Measurements from ENCODE around the gene CENPF. TPM values are rescaled to one million over a fixed set of nuclear protein-coding genes. Genes with fewer than 3 reads are reported as not detected.
A peak's percentile ranks its signal among the peaks of the same experiment; 100 is the strongest.

The CENPF gene
- total RNA-seq, 1 donor from 2014 or later = 191 TPM

- H3K27ac Mint-ChIP-seq (ENCODE audit: unreplicated experiment) = no peak overlapping the region
- no peaks in the 10 kb centered on the region for H3K9me3 Mint-ChIP-seq
- H3K4me1 Mint-ChIP-seq = no peaks in the 10 kb centered on the region
- H3K36me3 Mint-ChIP-seq (ENCODE audit: low read depth) = peaks cover 53% of the 10 kb centered on the region
- H3K4me3 Mint-ChIP-seq = no peak overlapping the region
- no peak for TF ChIP-seq CTCF (conservative IDR thresholded peaks at IDR 0.05)
- no peaks in the 10 kb centered on the region for H3K27me3 Mint-ChIP-seq (ENCODE audit: low read depth)
- no peak for DNase-seq (ENCODE audit: low read depth, low spot score)
Measured at GRCh38 chr1:214648801-214649200, 45.8 kb downstream of the CENPF start.

- Mint-ChIP-seq H3K4me1 (no peaks in the 10 kb centered on the region), H3K27me3 (ENCODE audit: low read depth) (no peaks in the 10 kb centered on the region), H3K4me3 (no peak overlapping the region), H3K9me3 (no peaks in the 10 kb centered on the region), H3K36me3 (ENCODE audit: low read depth) (peaks cover 54% of the 10 kb centered on the region), H3K27ac (ENCODE audit: unreplicated experiment) (no peak overlapping the region)
- TF ChIP-seq CTCF (conservative IDR thresholded peaks at IDR 0.05) = no peak
- no peak for DNase-seq (ENCODE audit: low read depth, low spot score)
Measured at GRCh38 chr1:214649607-214650006, 46.6 kb downstream of the CENPF start.

- no peaks in the 10 kb centered on the region for H3K27me3 Mint-ChIP-seq (ENCODE audit: low read depth)
- no peaks in the 10 kb centered on the region for H3K4me1 Mint-ChIP-seq
- H3K36me3 Mint-ChIP-seq (ENCODE audit: low read depth) = peaks cover 48% of the 10 kb centered on the region
Measured at GRCh38 chr1:214650664-214651063, 47.7 kb downstream of the CENPF start.

GRCh38 chr1:214657299-214657698, 54.3 kb downstream of the CENPF start:
- Mint-ChIP-seq H3K36me3 (ENCODE audit: low read depth) (peaks cover 30% of the 10 kb centered on the region), H3K9me3 (no peaks in the 10 kb centered on the region), H3K27ac (ENCODE audit: unreplicated experiment) (no peak overlapping the region), H3K27me3 (ENCODE audit: low read depth) (no peaks in the 10 kb centered on the region), H3K4me1 (peaks cover 5% of the 10 kb centered on the region), H3K4me3 (no peak overlapping the region)
- DNase-seq (ENCODE audit: low read depth, low spot score) = no peak
- no peak for TF ChIP-seq CTCF (conservative IDR thresholded peaks at IDR 0.05)

More at GRCh38 chr1:214650664-214651063, 47.7 kb downstream of the CENPF start:
- Mint-ChIP-seq H3K4me3 (no peak overlapping the region), H3K27ac (ENCODE audit: unreplicated experiment) (no peak overlapping the region), H3K9me3 (no peaks in the 10 kb centered on the region)
- no peak for TF ChIP-seq CTCF (conservative IDR thresholded peaks at IDR 0.05)
- no peak for DNase-seq (ENCODE audit: low read depth, low spot score)

GRCh38 chr1:214658175-214658574, 55.2 kb downstream of the CENPF start:
- no peak for DNase-seq (ENCODE audit: low read depth, low spot score)
- Mint-ChIP-seq H3K27me3 (ENCODE audit: low read depth) (no peaks in the 10 kb centered on the region), H3K4me1 (peaks cover 5% of the 10 kb centered on the region), H3K27ac (ENCODE audit: unreplicated experiment) (no peak overlapping the region), H3K36me3 (ENCODE audit: low read depth) (peaks cover 25% of the 10 kb centered on the region), H3K9me3 (no peaks in the 10 kb centered on the region), H3K4me3 (no peak overlapping the region)
- no peak for TF ChIP-seq CTCF (conservative IDR thresholded peaks at IDR 0.05)

- no peak for DNase-seq (ENCODE audit: low read depth, low spot score)
- Mint-ChIP-seq H3K27me3 (ENCODE audit: low read depth) (no peaks in the 10 kb centered on the region), H3K4me1 (peaks cover 5% of the 10 kb centered on the region), H3K9me3 (no peaks in the 10 kb centered on the region), H3K4me3 (no peak overlapping the region), H3K36me3 (ENCODE audit: low read depth) (peaks cover 27% of the 10 kb centered on the region), H3K27ac (ENCODE audit: unreplicated experiment) (no peak overlapping the region)
- TF ChIP-seq CTCF (conservative IDR thresholded peaks at IDR 0.05) = peak; percentile 62
Measured at GRCh38 chr1:214658785-214659184, 55.8 kb downstream of the CENPF start.

Measured in neural crest cell (in vitro differentiated cells).